Thyroid gland (tissue), 4 donors: ENCODE results near the gene DAPK3. TPM values are rescaled to one million over a fixed set of nuclear protein-coding genes. Genes with fewer than 3 reads are reported as not detected.
"Not testable (repeated sequence)": the region's sequence is repeated elsewhere in the genome, so short reads cannot be mapped to it uniquely, and the experiment has no call there.

Source experiments
- DNase-seq, 2 donors: peaks; one replicate each; pipeline ENCODE4 v3.0.0-alpha.2; 2019
- H3K27ac ChIP-seq, 3 donors: fragments of 200-600 bp; sonication (generic); 1 replicate in 2 of 3; 2 replicates in 1 of 3; pipeline ENCODE4 v1.5.1; 2016 to 2019; ENCODE audit warnings: mild to moderate bottlenecking in 1 of 3, moderate library complexity in 1 of 3
- H3K27me3 ChIP-seq: fragments of 200-600 bp; sonication (generic); one replicate; pipeline ENCODE4 v1.5.1; 2019
- H3K36me3 ChIP-seq, 2 donors: fragments of 200-600 bp; sonication (generic); one replicate each; pipeline ENCODE4 v1.5.1; 2016 to 2019
- H3K4me1 ChIP-seq, 2 donors: fragments of 200-600 bp; sonication (generic); one replicate each; pipeline ENCODE4 v1.5.1; 2017 to 2019
- H3K4me3 ChIP-seq, 3 donors: fragments of 200-600 bp; sonication (generic); replicated peaks in 1 of 3; 1 replicate in 2 of 3; 2 replicates in 1 of 3; pipeline ENCODE4 v1.5.1; 2016; ENCODE audit warnings: mild to moderate bottlenecking in 1 of 3
- H3K9me3 ChIP-seq: fragments of 200-600 bp; sonication (generic); one replicate; pipeline ENCODE4 v1.5.1; 2017
- CTCF ChIP-seq, 6 experiments: fragments of 200-600 bp in 3 of 6; fragments of 450-650 bp in 3 of 6; sonication (generic) in 3 of 6; IDR thresholded peaks; one replicate each; pipeline ENCODE4 v1.5.1; 2016 to 2019; ENCODE audit warnings: antibody characterized with exemption in 6 of 6, mild to moderate bottlenecking in 2 of 6, inconsistent platforms in 1 of 6, moderate library complexity in 1 of 6
- POLR2A ChIP-seq, 2 donors: fragments of 450-650 bp; IDR thresholded peaks; one replicate each; pipeline ENCODE4 v1.6.1; 2017; ENCODE audit warnings: antibody characterized with exemption in 2 of 2, mild to moderate bottlenecking in 2 of 2, moderate library complexity in 1 of 2
- WGBS, 2 donors: methylation state at CpG; one replicate each; pipeline ENCODE4 v1.1.5; 2017; 5-methylcytosine and 5-hydroxymethylcytosine counted together
- intact Hi-C: fragments of 100-400 bp; cut with DNase I; formaldehyde crosslinking; loops from one replicate; pipeline ENCODE4 v1.15.1; 2023
- total RNA-seq, 4 donors: library from RNA; depleted of rRNA; stranded (reverse); fragments of >200 nt; gene quantifications; one replicate each; pipeline ENCODE4 v1.2.3, GENCODE V29; 2016

DAPK3 gene
- total RNA-seq, 4 donors from 2014 or later, result 29.6 to 61.7 (median 40.3) TPM

GRCh38 chr19:3969435-3970312, 1.2 kb downstream of the DAPK3 start:
- Histone ChIP-seq H3K4me3 (peak overlapping the region in 1 of 3 donors; percentile 93), H3K27ac (peak overlapping the region; percentile 55 to 93 (median 90)), H3K9me3 (no peaks in the 10 kb centered on the region), H3K27me3 (no peaks in the 10 kb centered on the region), H3K4me1 (peaks cover 15 to 23% of the 10 kb centered on the region in 2 donors), H3K36me3 (peaks cover 15 to 27% of the 10 kb centered on the region in 2 donors)
- 28 to 38% methylated on average over 23 of the region's 23 CpGs for WGBS, 2 donors
- TF ChIP-seq POLR2A (IDR thresholded peaks at IDR 0.05) (no peak), CTCF (IDR thresholded peaks at IDR 0.05) (no peak)
- intact Hi-C loops, result no loop called here
- DNase-seq, result no peak

GRCh38 chr19:3968556-3969434, 2.1 kb downstream of the DAPK3 start:
- no peaks in the 10 kb centered on the region for H3K9me3 ChIP-seq
- H3K36me3 ChIP-seq, result peaks cover 24 to 36% of the 10 kb centered on the region in 2 donors
- 52 to 55% methylated on average over 9 of the region's 9 CpGs for WGBS, 2 donors
- TF ChIP-seq POLR2A (IDR thresholded peaks at IDR 0.05) (peak in 1 of 2 donors; percentile 21), CTCF (IDR thresholded peaks at IDR 0.05) (no peak)
- peak; percentile 52 to 57 for DNase-seq
- H3K27me3 ChIP-seq, result no peaks in the 10 kb centered on the region
- peaks cover 15 to 23% of the 10 kb centered on the region in 2 donors for H3K4me1 ChIP-seq
- peak overlapping the region; percentile 55 to 93 (median 90) for H3K27ac ChIP-seq
- no peak overlapping the region for H3K4me3 ChIP-seq
- intact Hi-C loops, result no loop called here

DNA sequence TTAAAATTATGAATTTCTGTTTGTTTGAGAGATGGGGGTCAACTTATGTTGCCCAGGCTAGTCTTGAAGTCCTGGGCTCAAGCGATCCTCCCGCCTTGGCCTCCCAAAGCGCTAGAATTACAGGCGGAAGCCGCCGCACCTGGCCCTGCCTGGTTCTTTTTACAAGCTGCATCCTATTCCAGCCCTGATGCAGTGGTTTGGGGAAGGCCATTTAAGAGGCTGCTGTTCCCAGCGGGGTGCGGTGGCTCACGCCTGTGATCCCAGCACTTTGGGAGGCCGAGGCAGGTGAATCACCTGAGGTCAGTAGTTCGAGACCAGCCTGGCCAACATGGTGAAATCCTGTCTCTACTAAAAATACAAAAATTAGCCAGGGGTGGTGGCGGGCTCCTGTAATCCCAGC, 2.9 kb downstream of the DAPK3 start:
- Histone ChIP-seq H3K36me3 (peaks cover 32 to 44% of the 10 kb centered on the region in 2 donors), H3K27ac (peak overlapping the region; percentile 51 to 90 (median 65)), H3K4me1 (peaks cover 15 to 23% of the 10 kb centered on the region in 2 donors)
- H3K9me3 ChIP-seq, H3K4me3 ChIP-seq, DNase-seq, H3K27me3 ChIP-seq, intact Hi-C loops: not testable (repeated sequence)
- WGBS, 2 donors, result 94 to 95% methylated on average over 12 of the region's 12 CpGs

DNA sequence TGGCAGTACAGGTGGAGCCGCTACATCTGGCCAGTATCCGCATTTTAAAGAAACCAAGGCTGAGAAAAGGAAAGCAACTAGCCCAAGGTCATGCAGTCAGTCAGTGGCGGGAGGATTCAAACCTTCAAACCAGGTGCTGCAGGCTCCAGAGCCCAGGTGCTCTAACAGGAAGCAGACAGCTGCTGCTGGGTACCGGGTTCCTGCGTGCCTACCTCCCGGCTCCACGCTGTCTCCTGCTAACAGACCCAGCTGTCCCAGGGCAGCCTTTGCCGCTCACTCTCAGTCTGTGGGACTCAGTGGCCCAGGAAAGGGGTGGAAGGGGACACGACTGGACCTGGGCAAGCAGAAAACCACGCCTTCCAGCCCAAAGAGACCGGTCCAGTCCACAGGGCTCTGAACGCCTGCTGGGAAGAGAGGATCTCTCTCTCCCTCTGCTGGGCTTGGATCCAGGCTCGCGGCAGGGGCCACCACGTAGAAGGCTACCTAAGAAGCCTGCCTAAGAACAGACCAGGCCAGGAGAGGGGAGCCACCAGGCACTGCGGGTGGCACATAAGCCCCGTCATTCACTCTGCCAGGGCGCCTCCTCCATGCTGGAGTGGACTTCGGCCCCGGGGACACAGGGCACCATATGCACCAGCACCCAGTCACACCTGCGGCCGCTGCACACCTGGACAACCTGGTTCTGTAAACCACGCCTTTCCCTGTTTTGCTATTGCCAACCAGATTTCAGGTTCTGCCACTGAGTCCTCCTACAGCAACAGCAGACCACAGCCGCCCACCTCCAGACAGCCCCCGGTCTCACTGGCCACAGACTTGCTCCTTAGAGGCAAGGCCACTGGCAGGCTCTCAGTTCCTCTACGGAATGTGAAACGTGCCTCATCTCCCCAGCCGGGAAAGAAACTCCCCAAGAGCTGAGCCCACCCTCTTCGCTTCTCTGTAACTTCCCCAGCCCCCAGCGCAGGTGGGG, 4.6 kb downstream of the DAPK3 start:
- no peaks in the 10 kb centered on the region for H3K27me3 ChIP-seq
- H3K4me1 ChIP-seq, result peaks cover 15 to 23% of the 10 kb centered on the region in 2 donors
- no peaks in the 10 kb centered on the region for H3K9me3 ChIP-seq
- 92 to 95% methylated on average over 23 to 28 of the region's 30 CpGs for WGBS, 2 donors
- no peak for TF ChIP-seq CTCF (IDR thresholded peaks at IDR 0.05)
- no peak for TF ChIP-seq POLR2A (IDR thresholded peaks at IDR 0.05)
- peaks cover 46 to 60% of the 10 kb centered on the region in 2 donors for H3K36me3 ChIP-seq
- DNase-seq, result no peak
- intact Hi-C loops, result no loop called here
- H3K27ac ChIP-seq, result no peak overlapping the region
- no peak overlapping the region for H3K4me3 ChIP-seq
